OCI-LY1 (cell line): Measurements from ENCODE around the gene EPB41L2.

Experiments
- CTCF ChIP-seq: fragments of 200-600 bp; sonication (generic), shearing (Covaris generic); IDR thresholded peaks from 2 replicates; pipeline ENCODE4 v1.5.1; 2017; ENCODE audit warnings: mild to moderate bottlenecking, antibody characterized with exemption, low read length, moderate library complexity, mixed read lengths
- EZH2 ChIP-seq: fragments of 200-600 bp; sonication (generic), shearing (Covaris generic); IDR thresholded peaks from 2 replicates; pipeline ENCODE4 v1.8.0; 2017; ENCODE audit warnings: borderline replicate concordance, mixed run types, mild to moderate bottlenecking, antibody characterized with exemption, low read length, moderate library complexity, mixed read lengths

DNA sequence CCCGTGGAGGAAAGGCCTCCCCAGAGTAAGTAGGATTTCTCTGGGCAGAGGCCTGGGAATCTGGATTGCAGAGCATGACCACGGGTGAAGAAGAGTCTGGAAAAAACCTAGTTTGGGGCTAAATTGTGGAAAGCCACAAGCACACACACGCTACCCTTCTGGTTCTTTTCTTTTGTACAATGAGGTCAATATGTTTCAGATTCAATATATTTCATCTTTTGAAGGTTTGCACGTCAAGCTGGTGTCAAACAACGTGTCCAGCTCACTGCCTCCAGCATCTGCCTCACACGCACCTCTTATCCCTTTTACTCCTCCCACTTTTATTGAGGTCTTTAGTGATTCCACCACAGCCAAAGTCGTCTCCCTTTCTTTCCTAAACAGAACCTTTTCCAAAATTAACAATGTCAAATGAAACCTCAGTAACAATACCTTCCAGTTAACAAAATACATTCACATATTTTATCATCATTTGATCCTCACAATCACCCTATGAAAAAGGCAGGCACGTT, 773 bp upstream of the EPB41L2 start:
- no peak for TF ChIP-seq CTCF
- TF ChIP-seq EZH2, result no peak
